ENCODE results near the gene TNFRSF1B.

TNFRSF1B gene

GRCh38 chr1:12145616-12146342, 21.0 kb upstream of the TNFRSF1B start:
- TF ChIP-seq CTCF (IDR thresholded peaks at IDR 0.05; ENCODE audit: low read depth, low read length, missing control alignments): no peak
- DNase-seq (ENCODE audit: low read depth): no peak
- no peak overlapping the region for H3K4me3 ChIP-seq (ENCODE audit: low read depth, low read length)
- in situ Hi-C loops (cut with HindIII; ENCODE audit: low sequenced_read_pairs): no loop called here

GRCh38 chr1:12146343-12147112, 20.3 kb upstream of the TNFRSF1B start:
- no peak overlapping the region for H3K4me3 ChIP-seq (ENCODE audit: low read depth, low read length)
- no peak for TF ChIP-seq CTCF (IDR thresholded peaks at IDR 0.05; ENCODE audit: low read depth, low read length, missing control alignments)
- no peak for DNase-seq (ENCODE audit: low read depth)
- in situ Hi-C loops (cut with HindIII; ENCODE audit: low sequenced_read_pairs): no loop called here

- no peak overlapping the region for H3K4me3 ChIP-seq (ENCODE audit: low read depth, low read length)
- in situ Hi-C loops (cut with HindIII; ENCODE audit: low sequenced_read_pairs): no loop called here
- no peak for TF ChIP-seq CTCF (IDR thresholded peaks at IDR 0.05; ENCODE audit: low read depth, low read length, missing control alignments)
- DNase-seq (ENCODE audit: low read depth): no peak
Measured at GRCh38 chr1:12147201-12147701, 19.5 kb upstream of the TNFRSF1B start.

GRCh38 chr1:12148160-12148957, 18.4 kb upstream of the TNFRSF1B start:
- DNase-seq (ENCODE audit: low read depth): no peak
- in situ Hi-C loops (cut with HindIII; ENCODE audit: low sequenced_read_pairs): no loop called here
- TF ChIP-seq CTCF (IDR thresholded peaks at IDR 0.05; ENCODE audit: low read depth, low read length, missing control alignments): no peak
- no peak overlapping the region for H3K4me3 ChIP-seq (ENCODE audit: low read depth, low read length)

- no peak for TF ChIP-seq CTCF (IDR thresholded peaks at IDR 0.05; ENCODE audit: low read depth, low read length, missing control alignments)
- no peak for DNase-seq (ENCODE audit: low read depth)
- H3K4me3 ChIP-seq (ENCODE audit: low read depth, low read length): no peak overlapping the region
- in situ Hi-C loops (cut with HindIII; ENCODE audit: low sequenced_read_pairs): no loop called here
Measured at GRCh38 chr1:12148958-12149790, 17.6 kb upstream of the TNFRSF1B start.

Data from astrocyte of the cerebellum (primary cell).